Neural cell (in vitro differentiated cells): ENCODE measurements around the gene ENOX1. TPM values are rescaled to one million over a fixed set of nuclear protein-coding genes. Genes with fewer than 3 reads are reported as not detected.

Source experiments
- H2AFZ ChIP-seq: fragments of 200-600, 300-800 bp; sonication (generic), shearing (Covaris generic); 2 replicates; pipeline ENCODE4 v1.6.0; 2014; ENCODE audit warnings: low read depth, mild to moderate bottlenecking, antibody characterized with exemption, low read length, moderate library complexity
- H3F3A ChIP-seq: fragments of 200-600 bp; shearing (Covaris generic); 2 replicates; pipeline ENCODE4 v1.6.1; 2016; ENCODE audit warnings: mild to moderate bottlenecking, moderate library complexity, mixed read lengths, antibody characterized with exemption, low read length; ENCODE audit not compliant: insufficient read depth, poor library complexity, severe bottlenecking
- H3K27ac ChIP-seq: fragments of 200-600, 300-800 bp; sonication (generic), shearing (Covaris generic); 2 replicates; pipeline ENCODE4 v1.5.1; 2014; ENCODE audit warnings: mild to moderate bottlenecking, low read length, moderate library complexity
- H3K27me3 ChIP-seq: fragments of 300-800, 200-600 bp; sonication (generic), shearing (Covaris generic); 2 replicates; pipeline ENCODE4 v1.6.0; 2014; ENCODE audit warnings: mild to moderate bottlenecking, low read depth, low read length, moderate library complexity; ENCODE audit not compliant: insufficient read depth
- H3K36me3 ChIP-seq: fragments of 300-800, 200-600 bp; sonication (generic), shearing (Covaris generic); 2 replicates; pipeline ENCODE4 v1.5.1; 2014; ENCODE audit warnings: mild to moderate bottlenecking, antibody characterized with exemption, low read length, moderate library complexity; ENCODE audit not compliant: insufficient read depth
- H3K4me2 ChIP-seq: fragments of 300-800, 200-600 bp; sonication (generic), shearing (Covaris generic); 2 replicates; pipeline ENCODE4 v1.6.0; 2014; ENCODE audit warnings: mild to moderate bottlenecking, low read length
- H3K4me3 ChIP-seq: fragments of 300-800, 200-600 bp; sonication (generic), shearing (Covaris generic); 2 replicates; pipeline ENCODE4 v1.5.1; 2014; ENCODE audit warnings: mild to moderate bottlenecking, low read length, moderate library complexity
- H3K79me2 ChIP-seq: fragments of 200-600 bp; shearing (Covaris generic); replicated peaks from 2 replicates; pipeline ENCODE4 v1.6.0; 2014; ENCODE audit warnings: mild to moderate bottlenecking, low read length, moderate library complexity; ENCODE audit not compliant: insufficient read depth
- H3K9ac ChIP-seq: fragments of 300-800, 200-600 bp; sonication (generic), shearing (Covaris generic); 2 replicates; pipeline ENCODE4 v1.6.1; 2016; ENCODE audit warnings: mild to moderate bottlenecking, low read length, mixed read lengths
- H3K9me2 ChIP-seq: fragments of 200-600 bp; shearing (Covaris generic); 2 replicates; pipeline ENCODE4 v1.6.1; 2016; ENCODE audit warnings: mild to moderate bottlenecking, low read length, mixed read lengths; ENCODE audit not compliant: insufficient read depth
- H3K9me3 ChIP-seq: fragments of 200-600, 300-800 bp; sonication (generic), shearing (Covaris generic); 2 replicates; pipeline ENCODE4 v1.6.1; 2016; ENCODE audit warnings: mild to moderate bottlenecking, mixed run types, low read length, moderate library complexity, mixed read lengths
- H4K20me1 ChIP-seq: fragments of 200-600 bp; shearing (Covaris generic); 2 replicates; pipeline ENCODE4 v1.6.1; 2016; ENCODE audit warnings: mild to moderate bottlenecking, mixed run types; ENCODE audit not compliant: insufficient read depth
- CTCF ChIP-seq: fragments of 450-650 bp; IDR thresholded peaks from 2 replicates; pipeline ENCODE4 v1.5.1; 2014; ENCODE audit warnings: antibody characterized with exemption, mild to moderate bottlenecking, moderate library complexity; ENCODE audit not compliant: poor library complexity, severe bottlenecking
- EP300 ChIP-seq: fragments of 450-650 bp; conservative IDR thresholded peaks from 2 replicates; pipeline ENCODE4 v1.6.1; 2014; ENCODE audit warnings: antibody characterized with exemption, mild to moderate bottlenecking, moderate library complexity; ENCODE audit not compliant: poor library complexity, severe bottlenecking
- EZH2 ChIP-seq: fragments of 200-600, 300-800 bp; shearing (Covaris generic), sonication (generic); IDR thresholded peaks from 2 replicates; pipeline ENCODE4 v1.6.1; 2014; ENCODE audit warnings: antibody characterized with exemption, low read length, borderline replicate concordance, mild to moderate bottlenecking; ENCODE audit not compliant: insufficient read depth, poor library complexity, severe bottlenecking
- MXI1 ChIP-seq: fragments of 450-650 bp; conservative IDR thresholded peaks from 2 replicates; pipeline ENCODE4 v1.6.1; 2014; ENCODE audit warnings: antibody characterized with exemption, mild to moderate bottlenecking; ENCODE audit not compliant: poor library complexity, severe bottlenecking
- POLR2AphosphoS5 ChIP-seq: IDR thresholded peaks from 2 replicates; pipeline ENCODE4 v1.6.1; 2012
- RAD21 ChIP-seq: fragments of 450-650 bp; conservative IDR thresholded peaks from 2 replicates; pipeline ENCODE4 v1.6.1; 2014; ENCODE audit warnings: antibody characterized with exemption, mild to moderate bottlenecking, moderate library complexity
- REST ChIP-seq: IDR thresholded peaks from 2 replicates; pipeline ENCODE4 v1.6.1; 2012; ENCODE audit warnings: borderline replicate concordance
- SMC3 ChIP-seq: fragments of 450-650 bp; conservative IDR thresholded peaks from 2 replicates; pipeline ENCODE4 v1.6.1; 2014; ENCODE audit warnings: antibody characterized with exemption, mild to moderate bottlenecking, moderate library complexity; ENCODE audit not compliant: poor library complexity
- TAF1 ChIP-seq: IDR thresholded peaks from 2 replicates; pipeline ENCODE4 v1.6.1; 2012; ENCODE audit warnings: low read depth
- polyA plus RNA-seq: library from polyadenylated mRNA; depleted of rRNA; stranded (reverse); fragments of >200 nt; gene quantifications from 2 replicates; pipeline ENCODE4 v1.2.3, GENCODE V29; 2014

ENOX1 gene
- polyA plus RNA-seq, 1 donor from 2014 or later, result 42.6 TPM

DNA sequence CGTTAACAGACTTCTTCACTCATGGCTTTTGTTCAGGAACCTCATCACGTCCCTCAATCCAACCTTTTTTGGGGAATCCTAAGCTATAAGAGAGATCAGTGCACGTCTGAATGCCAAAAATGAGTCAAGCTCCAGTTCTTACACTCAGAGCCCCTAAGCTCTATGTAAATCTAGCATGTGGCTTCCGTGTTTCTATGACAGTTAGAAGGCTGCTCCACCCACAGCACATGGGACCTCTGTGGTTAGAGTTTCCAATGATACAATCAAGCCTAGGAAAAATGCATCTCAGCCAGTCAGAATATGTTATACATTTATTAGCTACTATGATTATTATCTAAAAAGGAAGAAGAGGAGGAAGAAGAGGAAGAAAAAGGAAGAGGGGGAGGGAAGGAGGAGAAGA is 135.9 kb downstream of the ENOX1 start:
- Histone ChIP-seq H4K20me1 (no peaks in the 10 kb centered on the region), H2AFZ (no peak overlapping the region), H3K9ac (no peak overlapping the region), H3K27me3 (no peaks in the 10 kb centered on the region), H3F3A (no peaks in the 10 kb centered on the region), H3K36me3 (no peaks in the 10 kb centered on the region), H3K79me2 (no peaks in the 10 kb centered on the region), H3K4me2 (no peak overlapping the region), H3K27ac (no peak overlapping the region), H3K9me3 (no peaks in the 10 kb centered on the region), H3K9me2 (no peaks in the 10 kb centered on the region), H3K4me3 (no peak overlapping the region)
- TF ChIP-seq REST, result no peak
- TF ChIP-seq POLR2AphosphoS5, result no peak
- no peak for TF ChIP-seq EP300
- no peak for TF ChIP-seq CTCF
- TF ChIP-seq EZH2, result no peak
- no peak for TF ChIP-seq SMC3

DNA sequence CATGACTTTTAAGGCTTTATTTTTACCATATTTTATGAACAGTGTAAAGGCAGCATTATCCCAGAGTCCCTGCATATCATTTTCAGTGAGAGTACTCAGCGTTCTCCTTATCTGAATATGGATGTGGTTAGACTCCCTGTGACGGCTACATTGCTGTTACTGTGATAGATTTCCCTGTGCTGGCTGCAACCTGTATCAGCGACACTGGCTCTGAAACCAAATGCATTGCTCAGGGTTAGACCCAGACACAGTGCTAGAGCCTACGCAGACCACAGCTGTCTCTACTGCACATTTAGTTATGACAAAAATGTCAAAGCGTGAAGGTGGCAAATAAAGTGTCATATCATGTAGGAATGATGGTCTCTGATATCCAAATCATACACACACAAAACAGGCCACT is 138.0 kb downstream of the ENOX1 start:
- H3F3A ChIP-seq, result no peaks in the 10 kb centered on the region
- peak overlapping the region; percentile 23 for H3K4me3 ChIP-seq
- H3K9me2 ChIP-seq, result no peaks in the 10 kb centered on the region
- peak overlapping the region; percentile 44 for H3K9ac ChIP-seq
- no peaks in the 10 kb centered on the region for H4K20me1 ChIP-seq
- H3K9me3 ChIP-seq, result no peaks in the 10 kb centered on the region
- no peaks in the 10 kb centered on the region for H3K27me3 ChIP-seq
- H2AFZ ChIP-seq, result no peak overlapping the region
- H3K36me3 ChIP-seq, result no peaks in the 10 kb centered on the region
- H3K27ac ChIP-seq, result peak overlapping the region; percentile 68
- peak overlapping the region; percentile 43 for H3K4me2 ChIP-seq
- H3K79me2 ChIP-seq, result no peaks in the 10 kb centered on the region
- peak; percentile 44 for TF ChIP-seq EP300
- no peak for TF ChIP-seq MXI1
- no peak for TF ChIP-seq POLR2AphosphoS5
- TF ChIP-seq TAF1, result no peak
- no peak for TF ChIP-seq REST
- TF ChIP-seq SMC3, result peak; percentile 28
- TF ChIP-seq CTCF, result no peak
- TF ChIP-seq EZH2, result no peak
- TF ChIP-seq RAD21, result peak; percentile 37
